Calu3 (cell line): ENCODE data around the gene PSTPIP1. TPM values are rescaled to one million over a fixed set of nuclear protein-coding genes. Genes with fewer than 3 reads are reported as not detected.

Experiments
- BruUV-seq: library from RNA; stranded (reverse); fragments of 400-500 nt; replicated peaks from 2 replicates; lab custom pipeline; 2021; lab: Mats Ljungman, UMichigan
- CTCF ChIA-PET: fragments of 300-600 bp; sonication (Branson Sonifier 250); formaldehyde crosslinking; loops from one replicate; lab custom pipeline; 2022; ENCODE audit warnings: antibody characterized with exemption; lab: Charles Lee
- DNase-seq: peaks from one replicate; pipeline ENCODE4 v3.0.0; 2022
- H3K27ac Mint-ChIP-seq: one replicate; pipeline ENCODE4 v1.8.0; 2022; ENCODE audit warnings: mixed read lengths; ENCODE audit not compliant: unreplicated experiment
- H3K27me3 Mint-ChIP-seq: one replicate; pipeline ENCODE4 v1.8.0; 2022; ENCODE audit warnings: mixed read lengths; ENCODE audit not compliant: unreplicated experiment
- H3K36me3 Mint-ChIP-seq: one replicate; pipeline ENCODE4 v1.8.0; 2022; ENCODE audit warnings: mild to moderate bottlenecking, moderate library complexity, mixed read lengths; ENCODE audit not compliant: insufficient read depth, unreplicated experiment
- H3K4me1 Mint-ChIP-seq: one replicate; pipeline ENCODE4 v1.8.0; 2022; ENCODE audit warnings: mild to moderate bottlenecking, low read depth, mixed read lengths; ENCODE audit not compliant: unreplicated experiment
- H3K4me3 Mint-ChIP-seq: one replicate; pipeline ENCODE4 v1.8.0; 2022; ENCODE audit warnings: mild to moderate bottlenecking, low read depth, moderate library complexity, mixed read lengths; ENCODE audit not compliant: unreplicated experiment
- H3K9me3 Mint-ChIP-seq: one replicate; pipeline ENCODE4 v1.8.0; 2022; ENCODE audit warnings: low read depth, mixed read lengths; ENCODE audit not compliant: unreplicated experiment
- CTCF ChIP-seq: fragments of 200-600 bp; IDR thresholded peaks from one replicate; pipeline ENCODE4 v1.8.0; 2022; ENCODE audit warnings: antibody characterized with exemption; ENCODE audit not compliant: unreplicated experiment
- intact Hi-C: fragments of 100-400 bp; cut with micrococcal nuclease; formaldehyde crosslinking; loops from one replicate; pipeline ENCODE4 v1.10.0; 2022; ENCODE audit not compliant: unreplicated experiment
- total RNA-seq: library from RNA; stranded (reverse); gene quantifications from 2 replicates; pipeline ENCODE4 v1.2.3, GENCODE V29; 2022

Gene PSTPIP1
- total RNA-seq, 1 experiment from 2014 or later, result not detected

- DNase-seq, result no peak
- intact Hi-C loops, result no loop called here
- CTCF ChIA-PET, result no interaction called here
- no peak for TF ChIP-seq CTCF
- no TSS peak for BruUV-seq
- H3K27me3 Mint-ChIP-seq, result peaks cover 62% of the 10 kb centered on the region
- H3K4me1 Mint-ChIP-seq, result no peaks in the 10 kb centered on the region
- H3K4me3 Mint-ChIP-seq, result no peak overlapping the region
- H3K9me3 Mint-ChIP-seq, result no peaks in the 10 kb centered on the region
- peaks cover 9% of the 10 kb centered on the region for H3K36me3 Mint-ChIP-seq
- H3K27ac Mint-ChIP-seq, result no peak overlapping the region
Measured at GRCh38 chr15:77021803-77022381, 27.0 kb downstream of the PSTPIP1 start.

- Mint-ChIP-seq H3K9me3 (no peaks in the 10 kb centered on the region), H3K27me3 (peaks cover 52% of the 10 kb centered on the region), H3K27ac (no peak overlapping the region), H3K36me3 (peaks cover 12% of the 10 kb centered on the region), H3K4me1 (no peaks in the 10 kb centered on the region), H3K4me3 (no peak overlapping the region)
- intact Hi-C loops, result no loop called here
- BruUV-seq, result no TSS peak
- no peak for DNase-seq
- TF ChIP-seq CTCF, result no peak
- CTCF ChIA-PET, result interaction anchor here (1.1 to 1.4 kb wide), 2 partner anchors 85 to 520 kb away, joined by 3 to 5 read pairs; no protein-coding TSS in a partner anchor
Measured at GRCh38 chr15:77022646-77023575, 28.0 kb downstream of the PSTPIP1 start.

- Mint-ChIP-seq H3K9me3 (no peaks in the 10 kb centered on the region), H3K4me3 (no peak overlapping the region), H3K36me3 (peaks cover 12% of the 10 kb centered on the region), H3K4me1 (no peaks in the 10 kb centered on the region), H3K27me3 (peaks cover 46% of the 10 kb centered on the region), H3K27ac (no peak overlapping the region)
- no peak for TF ChIP-seq CTCF
- BruUV-seq, result no TSS peak
- intact Hi-C loops, result no loop called here
- CTCF ChIA-PET, result interaction anchor here (1.1 to 1.4 kb wide), 2 partner anchors 84 to 520 kb away, joined by 3 to 5 read pairs; no protein-coding TSS in a partner anchor
- no peak for DNase-seq
Measured at GRCh38 chr15:77023576-77024272, 28.8 kb downstream of the PSTPIP1 start.
